Uterus (tissue), 4 donors: ENCODE data around the gene MOB3C. TPM values are rescaled to one million over a fixed set of nuclear protein-coding genes. Genes with fewer than 3 reads are reported as not detected.

Source experiments
- DNase-seq, 2 donors: peaks; one replicate each; pipeline ENCODE4 v3.0.0-alpha.2; 2019 to 2020
- H3K27ac ChIP-seq, 2 donors: fragments of 200-600 bp; sonication (generic); 1 replicate in 1 of 2; 2 replicates in 1 of 2; pipeline ENCODE4 v1.5.1; 2016 to 2018
- H3K27me3 ChIP-seq, 2 donors: fragments of 200-600 bp; sonication (generic); one replicate each; pipeline ENCODE4 v1.5.1; 2018 to 2019; ENCODE audit warnings: control low read depth in 1 of 2
- H3K36me3 ChIP-seq, 2 donors: fragments of 200-600 bp; sonication (generic); one replicate each; pipeline ENCODE4 v1.5.1; 2019; ENCODE audit warnings: control low read depth in 1 of 2
- H3K4me1 ChIP-seq, 2 donors: fragments of 200-600 bp; sonication (generic); one replicate each; pipeline ENCODE4 v1.5.1; 2018 to 2019; ENCODE audit warnings: control low read depth in 1 of 2
- H3K4me3 ChIP-seq, 2 donors: fragments of 200-600 bp; sonication (generic); 1 replicate in 1 of 2; 2 replicates in 1 of 2; pipeline ENCODE4 v1.5.1; 2018 to 2019; ENCODE audit warnings: mild to moderate bottlenecking in 1 of 2
- H3K9me3 ChIP-seq, 2 donors: fragments of 200-600 bp; sonication (generic); one replicate each; pipeline ENCODE4 v1.5.1; 2019; ENCODE audit warnings: control low read depth in 1 of 2
- POLR2A ChIP-seq, 2 donors: fragments of 450-650 bp; IDR thresholded peaks; one replicate each; pipeline ENCODE4 v1.6.1; 2016; ENCODE audit warnings: antibody characterized with exemption in 2 of 2, mild to moderate bottlenecking in 1 of 2, moderate library complexity in 1 of 2
- intact Hi-C: fragments of 100-400 bp; cut with DNase I; formaldehyde crosslinking; loops from one replicate; pipeline ENCODE4 v1.15.1; 2023; ENCODE audit warnings: low total_unique reads
- total RNA-seq, 4 donors: library from RNA; depleted of rRNA in 3 of 4; stranded (reverse); fragments of >200 nt in 3 of 4; gene quantifications; one replicate each; pipeline versions ENCODE4 v1.1.0 to v1.2.4, GENCODE V29; 2014 to 2023
- TF ChIP-seq, protein P1 (sequence below), 4 experiments: fragments of 200-600 bp in 2 of 4; fragments of 450-650 bp in 2 of 4; sonication (generic) in 2 of 4; IDR thresholded peaks; one replicate each; pipeline ENCODE4 v1.5.1; 2016 to 2019; ENCODE audit warnings: antibody characterized with exemption in 4 of 4, mild to moderate bottlenecking in 2 of 4, moderate library complexity in 1 of 4
- donor health status: DM: yes; HTN: yes; CAD: no.

MOB3C gene
- total RNA-seq, 4 donors from 2014 or later: 6.9 to 22.5 (median 16.6) TPM

DNA sequence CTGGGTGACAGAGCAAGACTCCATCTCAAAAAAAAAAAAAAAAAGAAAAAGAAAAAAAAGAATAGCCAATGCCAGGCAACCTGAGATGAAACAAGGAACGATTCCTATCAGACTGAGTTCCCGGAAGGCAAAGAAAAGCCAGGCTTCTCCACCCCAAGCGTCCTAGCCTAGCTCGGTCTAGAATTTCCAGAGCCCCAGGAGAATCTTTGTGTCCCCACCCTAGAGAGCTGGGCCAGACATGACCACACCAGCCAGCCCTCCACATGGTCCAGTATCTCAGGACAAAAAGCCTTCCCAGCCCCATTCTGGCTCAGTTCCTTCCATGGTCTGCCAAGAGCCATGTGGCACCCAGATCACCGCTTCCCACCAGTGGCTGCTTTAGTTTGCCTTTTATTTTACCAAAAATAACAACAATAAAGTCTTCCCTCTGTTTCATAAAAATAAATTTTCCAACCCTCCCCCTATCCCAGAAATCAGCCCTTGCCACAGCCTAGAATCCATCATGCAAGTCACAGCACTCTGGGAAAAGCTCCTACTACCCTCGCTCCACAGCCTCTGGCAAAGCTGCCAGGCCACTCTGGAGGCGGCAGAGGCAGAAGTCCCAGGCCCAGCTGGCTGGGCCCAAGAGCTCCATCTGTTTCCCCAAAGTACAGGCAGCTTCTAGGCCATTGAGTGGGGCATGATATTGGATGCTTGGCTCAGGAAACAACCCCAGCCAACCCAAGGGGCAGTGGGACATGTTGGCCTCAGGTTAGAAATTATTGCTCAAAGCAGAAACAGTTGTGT, 9.1 kb downstream of the MOB3C start:
- Histone ChIP-seq H3K27ac (no peak overlapping the region), H3K27me3 (no peaks in the 10 kb centered on the region), H3K36me3 (no peaks in the 10 kb centered on the region), H3K4me3 (no peak overlapping the region), H3K4me1 (peaks cover 0 to 10% of the 10 kb centered on the region in 2 donors), H3K9me3 (no peaks in the 10 kb centered on the region)
- intact Hi-C loops: no loop called here
- TF ChIP-seq POLR2A (IDR thresholded peaks at IDR 0.05): no peak
- TF ChIP-seq, protein P1, sequence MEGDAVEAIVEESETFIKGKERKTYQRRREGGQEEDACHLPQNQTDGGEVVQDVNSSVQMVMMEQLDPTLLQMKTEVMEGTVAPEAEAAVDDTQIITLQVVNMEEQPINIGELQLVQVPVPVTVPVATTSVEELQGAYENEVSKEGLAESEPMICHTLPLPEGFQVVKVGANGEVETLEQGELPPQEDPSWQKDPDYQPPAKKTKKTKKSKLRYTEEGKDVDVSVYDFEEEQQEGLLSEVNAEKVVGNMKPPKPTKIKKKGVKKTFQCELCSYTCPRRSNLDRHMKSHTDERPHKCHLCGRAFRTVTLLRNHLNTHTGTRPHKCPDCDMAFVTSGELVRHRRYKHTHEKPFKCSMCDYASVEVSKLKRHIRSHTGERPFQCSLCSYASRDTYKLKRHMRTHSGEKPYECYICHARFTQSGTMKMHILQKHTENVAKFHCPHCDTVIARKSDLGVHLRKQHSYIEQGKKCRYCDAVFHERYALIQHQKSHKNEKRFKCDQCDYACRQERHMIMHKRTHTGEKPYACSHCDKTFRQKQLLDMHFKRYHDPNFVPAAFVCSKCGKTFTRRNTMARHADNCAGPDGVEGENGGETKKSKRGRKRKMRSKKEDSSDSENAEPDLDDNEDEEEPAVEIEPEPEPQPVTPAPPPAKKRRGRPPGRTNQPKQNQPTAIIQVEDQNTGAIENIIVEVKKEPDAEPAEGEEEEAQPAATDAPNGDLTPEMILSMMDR (IDR thresholded peaks at IDR 0.05): no peak
- DNase-seq: no peak

DNA sequence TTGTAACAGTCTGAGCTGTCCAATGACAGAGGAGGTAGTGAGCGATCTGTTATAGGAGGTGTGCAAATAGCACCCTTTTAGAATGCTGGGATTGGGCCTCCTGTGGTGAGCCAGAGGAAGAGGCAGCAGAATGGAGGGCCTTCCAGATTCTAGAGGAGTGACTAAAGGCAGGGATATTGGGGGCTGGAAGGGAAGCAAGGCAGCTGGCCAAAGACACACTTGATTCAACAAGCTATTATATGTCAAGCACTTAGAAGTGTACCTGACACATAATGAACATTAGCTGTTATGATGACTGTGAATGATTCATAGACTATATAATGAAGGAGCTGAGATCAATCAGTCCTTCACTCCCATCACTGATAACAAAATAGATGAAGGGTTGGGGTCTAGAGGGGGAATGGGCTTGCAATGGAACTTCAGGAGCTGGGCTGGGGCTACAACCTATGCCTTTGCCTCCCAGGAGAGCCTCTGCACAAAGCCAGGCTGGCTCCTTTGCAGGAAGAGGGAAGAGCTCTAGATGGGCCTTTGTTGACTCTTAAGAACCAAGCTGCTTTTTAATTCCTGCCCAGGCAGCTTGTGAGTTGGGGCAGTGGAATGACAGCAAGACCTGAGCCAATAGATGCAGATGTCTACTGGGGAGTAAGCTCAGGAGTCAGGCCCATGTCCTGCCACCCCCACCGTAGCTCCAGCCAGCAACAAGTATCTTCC, 10.2 kb downstream of the MOB3C start:
- no peak for TF ChIP-seq POLR2A (IDR thresholded peaks at IDR 0.05)
- TF ChIP-seq, protein P1 (IDR thresholded peaks at IDR 0.05): no peak
- peaks cover 0 to 10% of the 10 kb centered on the region in 2 donors for H3K4me1 ChIP-seq

DNA sequence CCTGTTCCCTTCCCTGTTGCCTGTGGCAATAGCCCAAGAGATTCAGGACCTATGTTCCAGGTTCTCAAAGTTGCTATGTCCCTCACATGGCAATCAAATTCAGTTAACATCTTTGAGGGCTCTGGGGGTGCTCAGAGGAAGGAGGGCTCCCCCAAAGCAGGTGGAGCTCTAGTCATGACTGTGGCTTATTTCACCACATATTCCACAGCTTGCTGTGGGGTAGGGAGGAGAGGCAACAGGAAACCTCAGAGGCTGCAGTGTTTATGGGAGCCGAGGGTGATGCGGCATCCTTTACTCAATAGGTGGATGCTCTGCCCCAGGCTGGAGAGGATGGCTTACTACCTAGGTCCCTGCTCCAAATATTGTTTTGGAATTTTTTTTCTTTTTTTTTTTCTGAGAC, 11.4 kb downstream of the MOB3C start:
- H3K4me1 ChIP-seq: peaks cover 0 to 10% of the 10 kb centered on the region in 2 donors
- H3K4me3 ChIP-seq: no peak overlapping the region
- TF ChIP-seq POLR2A (IDR thresholded peaks at IDR 0.05): no peak
- TF ChIP-seq, protein P1 (IDR thresholded peaks at IDR 0.05): no peak
- no peaks in the 10 kb centered on the region for H3K36me3 ChIP-seq
- DNase-seq: no peak
- H3K27me3 ChIP-seq: no peaks in the 10 kb centered on the region
- H3K27ac ChIP-seq: no peak overlapping the region
- no peaks in the 10 kb centered on the region for H3K9me3 ChIP-seq
- intact Hi-C loops: no loop called here

More for the DNA sequence above, 10.2 kb downstream of the MOB3C start:
- no peak for DNase-seq
- Histone ChIP-seq H3K36me3 (no peaks in the 10 kb centered on the region), H3K27ac (no peak overlapping the region), H3K4me3 (no peak overlapping the region), H3K9me3 (no peaks in the 10 kb centered on the region), H3K27me3 (no peaks in the 10 kb centered on the region)
- intact Hi-C loops: no loop called here

DNA sequence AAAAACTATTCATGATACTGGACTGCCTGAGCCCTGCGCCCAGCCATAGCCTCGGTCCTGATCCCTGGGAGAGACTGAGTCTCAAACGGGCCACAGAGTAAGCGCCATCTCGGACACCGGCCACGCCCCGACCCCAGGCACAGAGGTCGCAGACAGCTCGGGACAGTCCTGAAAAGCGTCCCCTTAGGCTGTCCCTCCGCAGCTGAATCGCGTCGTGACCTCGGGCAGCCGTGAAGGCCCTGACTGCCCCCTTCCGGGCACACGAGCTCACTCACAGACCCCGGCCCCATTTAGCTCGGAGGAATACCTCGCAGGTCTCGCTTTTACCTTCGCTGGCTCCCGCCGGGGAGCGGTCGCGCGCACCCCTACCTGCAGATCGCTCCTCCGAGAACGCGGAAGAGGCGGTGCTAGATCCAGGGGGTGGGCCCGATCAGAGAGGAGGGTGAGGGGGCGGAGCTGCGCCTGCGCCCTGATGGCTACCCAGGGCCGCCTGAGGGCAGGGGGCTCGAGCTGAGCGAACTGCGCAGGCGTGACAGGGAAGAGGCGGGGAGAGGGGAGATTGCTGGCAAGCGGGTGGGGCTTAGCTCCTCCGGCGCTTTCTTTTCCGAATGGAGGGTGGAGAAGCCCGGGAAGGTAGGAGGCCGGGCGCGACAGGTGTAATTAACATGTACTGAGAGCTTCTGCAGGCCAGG, 12.6 kb downstream of the MOB3C start, which contains the start of gene MKNK1:
MKNK1 (minus strand) TSS at position 411 of the 692 bp plus-strand sequence. CDS start 20,941 bp downstream, outside the sequence.
- peak; percentile 96 to 98 for DNase-seq
- no peaks in the 10 kb centered on the region for H3K36me3 ChIP-seq
- intact Hi-C loops: no loop called here
- no peaks in the 10 kb centered on the region for H3K9me3 ChIP-seq
- H3K4me3 ChIP-seq: peak within 1 kb of the TSS; percentile 56 to 72
- H3K27me3 ChIP-seq: no peaks in the 10 kb centered on the region
- peaks cover 0 to 10% of the 10 kb centered on the region in 2 donors for H3K4me1 ChIP-seq
- TF ChIP-seq POLR2A (IDR thresholded peaks at IDR 0.05): peak; percentile 89 to 92
- TF ChIP-seq, protein P1 (IDR thresholded peaks at IDR 0.05): peak in 3 of 4 experiments; percentile 4 to 32 (median 13)
- peak within 1 kb of the TSS; percentile 62 to 84 for H3K27ac ChIP-seq
